Measurements from ENCODE around the gene PROS1. TPM values are rescaled to one million over a fixed set of nuclear protein-coding genes. Genes with fewer than 3 reads are reported as not detected.
"Not testable (repeated sequence)": the region's sequence is repeated elsewhere in the genome, so short reads cannot be mapped to it uniquely, and the experiment has no call there.

The PROS1 gene
- total and polyA plus RNA-seq, 2 of the 4 experiments (the other 2 are of a cell fraction) = 1.6 to 2.8 TPM

GRCh38 chr3:93937485-93937884 is 36.2 kb downstream of the PROS1 start:
- H2AFZ ChIP-seq (replicated peaks; ENCODE audit: low read length, poor library complexity); dilution Hi-C loops (cut with HindIII; ENCODE audit: low sequenced_read_pairs, unreplicated experiment); H3K4me3 ChIP-seq (ENCODE audit: insufficient read depth, low read depth, low read length); H3K56ac ChIP-seq (ENCODE audit: extremely low read depth, insufficient read depth, low read length); H4K91ac ChIP-seq (ENCODE audit: insufficient read depth, low read depth, low read length); ATAC-seq (ENCODE audit: low read depth); H4K20me1 ChIP-seq (ENCODE audit: insufficient read depth, low read length); CTCF ChIA-PET; H3K4me1 ChIP-seq (ENCODE audit: control insufficient read depth, insufficient read depth, low read length); H3K79me1 ChIP-seq (ENCODE audit: low read depth in 1 of 2, low read length in 2 of 2); DNase-seq; H3K9ac ChIP-seq (ENCODE audit: low read depth, low read length); H2BK15ac ChIP-seq (ENCODE audit: low read depth, low read length); H3K27ac ChIP-seq (ENCODE audit: insufficient read depth, low read length); H3K36me3 ChIP-seq (ENCODE audit: control insufficient read depth, insufficient read depth, low read length); H3K4ac ChIP-seq (ENCODE audit: low read depth, low read length); H3K9me3 ChIP-seq (ENCODE audit: control insufficient read depth, insufficient read depth, low read length); H3K27me3 ChIP-seq (ENCODE audit: control insufficient read depth, insufficient read depth, low read length); H3K18ac ChIP-seq (ENCODE audit: low read depth, low read length); H4K8ac ChIP-seq (ENCODE audit: low read depth in 2 of 2, low read length in 2 of 2); H4K5ac ChIP-seq (ENCODE audit: low read depth, low read length); in situ Hi-C loops (cut with MboI; ENCODE audit: low sequenced_read_pairs); H2AK5ac ChIP-seq (ENCODE audit: low read depth, low read length); H2AK9ac ChIP-seq (replicated peaks; ENCODE audit: low read depth, low read length, poor library complexity); POLR2A ChIA-PET (ENCODE audit: unreplicated experiment); H2BK5ac ChIP-seq (ENCODE audit: low read depth, low read length, poor library complexity, severe bottlenecking); H3K9me1 ChIP-seq (ENCODE audit: insufficient read depth, low read length); H3K14ac ChIP-seq (replicated peaks; ENCODE audit: low read depth, low read length); H2BK20ac ChIP-seq (ENCODE audit: low read depth, low read length); H2BK120ac ChIP-seq (ENCODE audit: low read depth, low read length); H3K4me2 ChIP-seq (ENCODE audit: low read depth, low read length); intact Hi-C loops (cut with micrococcal nuclease); H3K23ac ChIP-seq (ENCODE audit: low read depth, low read length); BruUV-seq (replicated peaks): not testable (repeated sequence)
- WGBS, 2 experiments (ENCODE audit: extremely low coverage in 2 of 2, insufficient read length in 1 of 2) = 80% methylated on average over 2 of the region's 6 CpGs; no CpG with 5 or more reads in 1 of the 2 experiments

Data from IMR-90 (cell line).